ENCODE data around the gene UVSSA. TPM values are rescaled to one million over a fixed set of nuclear protein-coding genes. Genes with fewer than 3 reads are reported as not detected.

Gene UVSSA
- polyA plus RNA-seq, 1 of the 3 experiments (the other 2 are of a cell fraction) = 14.9 TPM

GRCh38 chr4:1305261-1305711, 41.7 kb upstream of the UVSSA start:
- Histone ChIP-seq H3F3A (replicated peaks; ENCODE audit: insufficient read depth) (peaks cover 21% of the 10 kb centered on the region), H4K20me1 (ENCODE audit: insufficient read depth) (peaks cover 27% of the 10 kb centered on the region), H3K36me3 (replicated peaks in 1 of 2; ENCODE audit: control insufficient read depth in 1 of 2, insufficient read depth in 2 of 2, low read length in 1 of 2) (peaks cover 5 to 7% of the 10 kb centered on the region in 2 experiments), H3K27ac (ENCODE audit: low read depth in 2 of 2, low read length in 1 of 2) (no peak overlapping the region), H3K9me2 (no peaks in the 10 kb centered on the region), H3K27me3 (ENCODE audit: insufficient read depth) (no peaks in the 10 kb centered on the region), H3K79me2 (ENCODE audit: insufficient read depth) (peaks cover 99% of the 10 kb centered on the region), H3K9me3 (no peaks in the 10 kb centered on the region), H3K9ac (no peak overlapping the region), H3K4me2 (no peak overlapping the region), H3K4me1 (ENCODE audit: control insufficient read depth in 1 of 2, insufficient read depth in 2 of 2, low read depth in 1 of 2, low read length in 1 of 2) (peaks cover 4 to 18% of the 10 kb centered on the region in 2 experiments; a peak in 3 of 4 replicates), H2AFZ (ENCODE audit: low read depth) (no peak overlapping the region), H3K4me3 (ENCODE audit: low read depth in 2 of 2, low read length in 1 of 2) (no peak overlapping the region)
- 99% methylated on average over 13 of the region's 13 CpGs for WGBS (ENCODE audit: low lambda C conversion rate)
- ChIA-PET CTCF (no interaction called here), POLR2A (no interaction called here)
- no peak for TF ChIP-seq ELF1 (IDR thresholded peaks at IDR 0.05)
- DNase-seq = no peak

- H3K4me2 ChIP-seq = no peak overlapping the region
- H4K20me1 ChIP-seq (ENCODE audit: insufficient read depth) = peaks cover 26% of the 10 kb centered on the region; the same call in 1 of the 2 replicates
- no peak for TF ChIP-seq RXRA (IDR thresholded peaks at IDR 0.05; ENCODE audit: borderline replicate concordance, low read depth)
- TF ChIP-seq USF2 (IDR thresholded peaks at IDR 0.05; ENCODE audit: borderline replicate concordance, low read depth, low read length) = no peak
- no peak for TF ChIP-seq JUND (IDR thresholded peaks at IDR 0.05)
- no peak for TF ChIP-seq ZBTB33 (IDR thresholded peaks at IDR 0.05; ENCODE audit: borderline replicate concordance, low read depth)
- TF ChIP-seq NRF1 (IDR thresholded peaks at IDR 0.05; ENCODE audit: low read depth, low read length) = no peak
- no peak for TF ChIP-seq ELF1 (IDR thresholded peaks at IDR 0.05)
- no peak for TF ChIP-seq NFIC (IDR thresholded peaks at IDR 0.05; ENCODE audit: borderline replicate concordance)
- no peak for TF ChIP-seq YY1 (IDR thresholded peaks at IDR 0.05; ENCODE audit: low read depth)
- no peak for TF ChIP-seq RAD21 (IDR thresholded peaks at IDR 0.05; ENCODE audit: low read length)
- no peak for TF ChIP-seq RFX5 (IDR thresholded peaks at IDR 0.05; ENCODE audit: low read length)
- no peak for TF ChIP-seq MEF2A (IDR thresholded peaks at IDR 0.05; ENCODE audit: borderline replicate concordance, low read depth)
- TF ChIP-seq POLR2AphosphoS5 (IDR thresholded peaks at IDR 0.05; ENCODE audit: low read depth, low read length) = no peak
- no peak for TF ChIP-seq RCOR1 (IDR thresholded peaks at IDR 0.05; ENCODE audit: low read length)
- no peak for TF ChIP-seq SMC3 (IDR thresholded peaks at IDR 0.05; ENCODE audit: low read depth, low read length)
- no peak for TF ChIP-seq EZH2phosphoT487 (IDR thresholded peaks at IDR 0.05; ENCODE audit: borderline replicate concordance, low read depth)
- no peak for TF ChIP-seq MAX (IDR thresholded peaks at IDR 0.05; ENCODE audit: low read depth)
- TF ChIP-seq TAF1 (IDR thresholded peaks at IDR 0.05; ENCODE audit: borderline replicate concordance, low read depth, low read length) = no peak
- no peak for TF ChIP-seq MXI1 (IDR thresholded peaks at IDR 0.05; ENCODE audit: low read depth, low read length)
- no peak for TF ChIP-seq GATA2 (CRISPR knock-in tag; IDR thresholded peaks at IDR 0.05)
- peaks cover 3 to 7% of the 10 kb centered on the region in 2 experiments for H3K36me3 ChIP-seq (replicated peaks in 1 of 2; ENCODE audit: control insufficient read depth in 1 of 2, insufficient read depth in 2 of 2, low read length in 1 of 2)
- H3K27ac ChIP-seq (ENCODE audit: low read depth in 2 of 2, low read length in 1 of 2) = no peak overlapping the region
- H3K9ac ChIP-seq = no peak overlapping the region
- no peaks in the 10 kb centered on the region for H3K9me2 ChIP-seq
- peaks cover 4 to 21% of the 10 kb centered on the region in 2 experiments; a peak in 3 of 4 replicates for H3K4me1 ChIP-seq (ENCODE audit: control insufficient read depth in 1 of 2, insufficient read depth in 2 of 2, low read depth in 1 of 2, low read length in 1 of 2)
- peaks cover 99% of the 10 kb centered on the region for H3K79me2 ChIP-seq (ENCODE audit: insufficient read depth)
- H3K27me3 ChIP-seq (ENCODE audit: insufficient read depth) = no peaks in the 10 kb centered on the region
- CTCF ChIA-PET = no interaction called here
- no peak for DNase-seq
- POLR2A ChIA-PET = no interaction called here
- H3F3A ChIP-seq (replicated peaks; ENCODE audit: insufficient read depth) = peaks cover 23% of the 10 kb centered on the region
- no peak overlapping the region for H2AFZ ChIP-seq (ENCODE audit: low read depth)
- H3K4me3 ChIP-seq (ENCODE audit: low read depth in 2 of 2, low read length in 1 of 2) = no peak overlapping the region
- 88% methylated on average over 16 of the region's 17 CpGs for WGBS (ENCODE audit: low lambda C conversion rate)
- no peaks in the 10 kb centered on the region for H3K9me3 ChIP-seq
These were observed 41.1 kb upstream of the UVSSA start for GRCh38 chr4:1305781-1306455.

Data from SK-N-SH (cell line).